ENCODE measurements around the gene FGA.

Gene FGA

GRCh38 chr4:154569028-154569427, 21.5 kb downstream of the FGA start:
- H4K12ac ChIP-seq (ENCODE audit: low read depth, low read length): no peak overlapping the region
- H3K4me2 ChIP-seq (ENCODE audit: low read length): no peak overlapping the region
- H3K14ac ChIP-seq (ENCODE audit: low read length): no peak overlapping the region
- no peak overlapping the region for H4K8ac ChIP-seq (ENCODE audit: low read depth, low read length)
- H2AK5ac ChIP-seq (ENCODE audit: low read length): no peak overlapping the region
- H3K4me3 ChIP-seq (ENCODE audit: low read depth, low read length): no peak overlapping the region
- no peak overlapping the region for H2AFZ ChIP-seq (ENCODE audit: insufficient read depth, low read length, poor library complexity)
- no peak overlapping the region for H2BK5ac ChIP-seq (ENCODE audit: low read depth, low read length, poor library complexity)
- no peak overlapping the region for H2BK12ac ChIP-seq (ENCODE audit: low read length)
- no peak overlapping the region for H3K23ac ChIP-seq (ENCODE audit: low read length)
- H3K4ac ChIP-seq (ENCODE audit: low read depth, low read length): no peak overlapping the region
- no peak overlapping the region for H3K27ac ChIP-seq (ENCODE audit: low read depth, low read length)
- H3K79me1 ChIP-seq (ENCODE audit: low read length): no peaks in the 10 kb centered on the region
- H3K79me2 ChIP-seq (ENCODE audit: control insufficient read depth, insufficient read depth, low read length, poor library complexity): no peaks in the 10 kb centered on the region
- no peak for DNase-seq
- H3K18ac ChIP-seq (ENCODE audit: low read length): no peak overlapping the region
- no peaks in the 10 kb centered on the region for H3K4me1 ChIP-seq (ENCODE audit: control insufficient read depth in 1 of 2, insufficient read depth in 2 of 2, low read length in 2 of 2)
- H3K36me3 ChIP-seq (ENCODE audit: control insufficient read depth in 1 of 2, insufficient read depth in 2 of 2, low read length in 2 of 2): no peaks in the 10 kb centered on the region
- no peaks in the 10 kb centered on the region for H3K9me3 ChIP-seq (ENCODE audit: insufficient read depth, low read depth, low read length)
- H2BK120ac ChIP-seq (ENCODE audit: insufficient read depth, low read length, poor library complexity): no peak overlapping the region
- no peak overlapping the region for H4K91ac ChIP-seq (ENCODE audit: low read depth, low read length)
- no peak overlapping the region for H3K9ac ChIP-seq (ENCODE audit: low read length)
- no peaks in the 10 kb centered on the region for H3K27me3 ChIP-seq (ENCODE audit: insufficient read depth, low read length)
- WGBS (ENCODE audit: extremely low coverage, insufficient coverage, insufficient read length): no CpG with 5 or more reads among the region's 3 CpGs

GRCh38 chr4:154566639-154567204, 23.8 kb downstream of the FGA start:
- no peak overlapping the region for H3K27ac ChIP-seq (ENCODE audit: low read depth, low read length)
- H3K9ac ChIP-seq (ENCODE audit: low read length): no peak overlapping the region
- H3K79me2 ChIP-seq (ENCODE audit: control insufficient read depth, insufficient read depth, low read length, poor library complexity): no peaks in the 10 kb centered on the region
- H2BK12ac ChIP-seq (ENCODE audit: low read length): no peak overlapping the region
- no peaks in the 10 kb centered on the region for H3K4me1 ChIP-seq (ENCODE audit: control insufficient read depth in 1 of 2, insufficient read depth in 2 of 2, low read length in 2 of 2)
- H3K4me3 ChIP-seq (ENCODE audit: low read depth, low read length): no peak overlapping the region
- H2BK120ac ChIP-seq (ENCODE audit: insufficient read depth, low read length, poor library complexity): no peak overlapping the region
- H3K4me2 ChIP-seq (ENCODE audit: low read length): no peak overlapping the region
- H3K23ac ChIP-seq (ENCODE audit: low read length): no peak overlapping the region
- H2AK5ac ChIP-seq (ENCODE audit: low read length): no peak overlapping the region
- no peak overlapping the region for H3K14ac ChIP-seq (ENCODE audit: low read length)
- DNase-seq: no peak
- H3K27me3 ChIP-seq (ENCODE audit: insufficient read depth, low read length): no peaks in the 10 kb centered on the region
- H4K12ac ChIP-seq (ENCODE audit: low read depth, low read length): no peak overlapping the region
- H3K4ac ChIP-seq (ENCODE audit: low read depth, low read length): no peak overlapping the region
- no CpG with 5 or more reads among the region's 5 CpGs for WGBS (ENCODE audit: extremely low coverage, insufficient coverage, insufficient read length)
- no peaks in the 10 kb centered on the region for H3K36me3 ChIP-seq (ENCODE audit: control insufficient read depth in 1 of 2, insufficient read depth in 2 of 2, low read length in 2 of 2)
- no peak overlapping the region for H4K91ac ChIP-seq (ENCODE audit: low read depth, low read length)
- H4K8ac ChIP-seq (ENCODE audit: low read depth, low read length): no peak overlapping the region
- H2BK5ac ChIP-seq (ENCODE audit: low read depth, low read length, poor library complexity): no peak overlapping the region
- H3K79me1 ChIP-seq (ENCODE audit: low read length): no peaks in the 10 kb centered on the region
- no peak overlapping the region for H3K18ac ChIP-seq (ENCODE audit: low read length)
- no peak overlapping the region for H2AFZ ChIP-seq (ENCODE audit: insufficient read depth, low read length, poor library complexity)
- no peaks in the 10 kb centered on the region for H3K9me3 ChIP-seq (ENCODE audit: insufficient read depth, low read depth, low read length)

DNA sequence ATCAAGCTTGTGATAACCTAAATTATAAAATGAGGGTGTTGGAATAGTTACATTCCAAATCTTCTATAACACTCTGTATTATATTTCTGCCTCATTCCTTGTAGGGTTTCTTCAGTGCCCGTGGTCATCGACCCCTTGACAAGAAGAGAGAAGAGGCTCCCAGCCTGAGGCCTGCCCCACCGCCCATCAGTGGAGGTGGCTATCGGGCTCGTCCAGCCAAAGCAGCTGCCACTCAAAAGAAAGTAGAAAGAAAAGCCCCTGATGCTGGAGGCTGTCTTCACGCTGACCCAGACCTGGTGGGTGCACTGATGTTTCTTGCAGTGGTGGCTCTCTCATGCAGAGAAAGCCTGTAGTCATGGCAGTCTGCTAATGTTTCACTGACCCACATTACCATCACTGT, 24.8 kb downstream of the FGA start:
- H3K9me3 ChIP-seq (ENCODE audit: insufficient read depth, low read depth, low read length): no peaks in the 10 kb centered on the region
- no peak overlapping the region for H3K14ac ChIP-seq (ENCODE audit: low read length)
- H2BK120ac ChIP-seq (ENCODE audit: insufficient read depth, low read length, poor library complexity): no peak overlapping the region
- no peak overlapping the region for H3K4ac ChIP-seq (ENCODE audit: low read depth, low read length)
- no peak overlapping the region for H4K8ac ChIP-seq (ENCODE audit: low read depth, low read length)
- H2BK5ac ChIP-seq (ENCODE audit: low read depth, low read length, poor library complexity): no peak overlapping the region
- no peak overlapping the region for H3K4me2 ChIP-seq (ENCODE audit: low read length)
- no peaks in the 10 kb centered on the region for H3K79me1 ChIP-seq (ENCODE audit: low read length)
- no peak overlapping the region for H4K12ac ChIP-seq (ENCODE audit: low read depth, low read length)
- H3K27me3 ChIP-seq (ENCODE audit: insufficient read depth, low read length): no peaks in the 10 kb centered on the region
- no peak overlapping the region for H3K9ac ChIP-seq (ENCODE audit: low read length)
- no peak overlapping the region for H2BK12ac ChIP-seq (ENCODE audit: low read length)
- no peak overlapping the region for H3K27ac ChIP-seq (ENCODE audit: low read depth, low read length)
- H3K4me1 ChIP-seq (ENCODE audit: control insufficient read depth in 1 of 2, insufficient read depth in 2 of 2, low read length in 2 of 2): no peaks in the 10 kb centered on the region
- H3K36me3 ChIP-seq (ENCODE audit: control insufficient read depth in 1 of 2, insufficient read depth in 2 of 2, low read length in 2 of 2): no peaks in the 10 kb centered on the region
- no peaks in the 10 kb centered on the region for H3K79me2 ChIP-seq (ENCODE audit: control insufficient read depth, insufficient read depth, low read length, poor library complexity)
- no CpG with 5 or more reads among the region's 6 CpGs for WGBS (ENCODE audit: extremely low coverage, insufficient coverage, insufficient read length)
- no peak overlapping the region for H3K4me3 ChIP-seq (ENCODE audit: low read depth, low read length)
- H2AFZ ChIP-seq (ENCODE audit: insufficient read depth, low read length, poor library complexity): no peak overlapping the region
- H3K18ac ChIP-seq (ENCODE audit: low read length): no peak overlapping the region
- no peak overlapping the region for H4K91ac ChIP-seq (ENCODE audit: low read depth, low read length)
- no peak overlapping the region for H2AK5ac ChIP-seq (ENCODE audit: low read length)
- no peak overlapping the region for H3K23ac ChIP-seq (ENCODE audit: low read length)
- DNase-seq: no peak

- Histone ChIP-seq H2AK5ac (ENCODE audit: low read length) (no peak overlapping the region), H2BK12ac (ENCODE audit: low read length) (no peak overlapping the region), H3K79me1 (ENCODE audit: low read length) (no peaks in the 10 kb centered on the region), H3K4me2 (ENCODE audit: low read length) (no peak overlapping the region), H3K36me3 (ENCODE audit: control insufficient read depth in 1 of 2, insufficient read depth in 2 of 2, low read length in 2 of 2) (no peaks in the 10 kb centered on the region), H2BK5ac (ENCODE audit: low read depth, low read length, poor library complexity) (no peak overlapping the region), H3K4me3 (ENCODE audit: low read depth, low read length) (no peak overlapping the region), H3K9ac (ENCODE audit: low read length) (no peak overlapping the region), H4K8ac (ENCODE audit: low read depth, low read length) (no peak overlapping the region), H2AFZ (ENCODE audit: insufficient read depth, low read length, poor library complexity) (no peak overlapping the region), H3K4ac (ENCODE audit: low read depth, low read length) (no peak overlapping the region), H3K18ac (ENCODE audit: low read length) (no peak overlapping the region), H3K9me3 (ENCODE audit: insufficient read depth, low read depth, low read length) (no peaks in the 10 kb centered on the region), H2BK120ac (ENCODE audit: insufficient read depth, low read length, poor library complexity) (no peak overlapping the region), H3K27ac (ENCODE audit: low read depth, low read length) (no peak overlapping the region), H3K79me2 (ENCODE audit: control insufficient read depth, insufficient read depth, low read length, poor library complexity) (no peaks in the 10 kb centered on the region), H3K23ac (ENCODE audit: low read length) (no peak overlapping the region), H4K91ac (ENCODE audit: low read depth, low read length) (no peak overlapping the region), H3K4me1 (ENCODE audit: control insufficient read depth in 1 of 2, insufficient read depth in 2 of 2, low read length in 2 of 2) (no peaks in the 10 kb centered on the region), H4K12ac (ENCODE audit: low read depth, low read length) (no peak overlapping the region), H3K14ac (ENCODE audit: low read length) (no peak overlapping the region), H3K27me3 (ENCODE audit: insufficient read depth, low read length) (no peaks in the 10 kb centered on the region)
- peak in 1 of 2 donors; percentile 62 for DNase-seq
- no CpG with 5 or more reads among the region's 1 CpG for WGBS (ENCODE audit: extremely low coverage, insufficient coverage, insufficient read length)
Observed at GRCh38 chr4:154564311-154564710, 26.2 kb downstream of the FGA start.
